B cell (primary cell): ENCODE data around the gene ATAD3B. TPM values are rescaled to one million over a fixed set of nuclear protein-coding genes. Genes with fewer than 3 reads are reported as not detected.

Experiments used
- ATAC-seq: fragments of 200-7000 bp; cut with Tn5 transposase; one replicate; pipeline ENCODE4 v1.10.0; 2021; ENCODE audit warnings: low read depth, mild to moderate bottlenecking, moderate number of reproducible peaks, moderate library complexity
- CTCF ChIA-PET: fragments of 350-600 bp; sonication (Branson Sonifier 250); formaldehyde crosslinking; loops from one replicate; lab custom pipeline; 2021; ENCODE audit warnings: antibody characterized with exemption, inconsistent platforms; lab: Charles Lee
- POLR2A ChIA-PET: fragments of 350-600 bp; sonication (Branson Sonifier 250); formaldehyde crosslinking; loops from one replicate; lab custom pipeline; 2021; ENCODE audit warnings: antibody characterized with exemption; lab: Charles Lee
- DNase-seq: peaks from one replicate; pipeline ENCODE4 v3.0.0; 2013
- H2AFZ ChIP-seq: 2 replicates; pipeline ENCODE4 v1.6.1; 2012; ENCODE audit warnings: mild to moderate bottlenecking, low read depth, low read length; ENCODE audit not compliant: insufficient read depth, poor library complexity, severe bottlenecking
- H3K27ac ChIP-seq, 2 donors: 1 replicate in 1 of 2; 2 replicates in 1 of 2; pipeline ENCODE4 v1.5.1; 2012 to 2013; ENCODE audit warnings: low read length in 2 of 2, mild to moderate bottlenecking in 2 of 2, moderate library complexity in 1 of 2
- H3K27me3 ChIP-seq, 4 experiments: fragments of 200-600 bp in 1 of 4; sonication (generic) in 1 of 4; replicated peaks in 1 of 4; 1 replicate in 2 of 4; 2 replicates in 2 of 4; pipeline versions ENCODE4 v1.6.1 to v1.7.0; 2013 to 2016; ENCODE audit warnings: low read length in 3 of 4, mild to moderate bottlenecking in 2 of 4, mixed read lengths in 1 of 4, moderate library complexity in 1 of 4; ENCODE audit not compliant: insufficient read depth in 4 of 4, control insufficient read depth in 3 of 4; ENCODE audit errors: control extremely low read depth in 1 of 4
- H3K36me3 ChIP-seq, 2 experiments: replicated peaks in 1 of 2; 1 replicate in 1 of 2; 2 replicates in 1 of 2; pipeline versions ENCODE4 v1.6.1 to v1.7.1; 2013; ENCODE audit warnings: low read length in 1 of 2; ENCODE audit not compliant: insufficient read depth in 2 of 2, control insufficient read depth in 1 of 2; ENCODE audit errors: control extremely low read depth in 1 of 2, extremely low read depth in 1 of 2
- H3K4me1 ChIP-seq, 2 donors: fragments of 200-600 bp in 1 of 2; sonication (generic) in 1 of 2; 1 replicate in 1 of 2; 2 replicates in 1 of 2; pipeline versions ENCODE4 v1.5.1 to v1.6.1; 2013 to 2017; ENCODE audit warnings: low read length in 2 of 2; ENCODE audit not compliant: control insufficient read depth in 2 of 2, insufficient read depth in 2 of 2
- H3K4me2 ChIP-seq: replicated peaks from 2 replicates; pipeline ENCODE3; 2012; ENCODE audit warnings: mild to moderate bottlenecking, low read depth, low read length; ENCODE audit not compliant: poor library complexity, severe bottlenecking
- H3K4me3 ChIP-seq, 5 experiments: fragments of 200-600 bp in 1 of 5; sonication (generic) in 1 of 5; 1 replicate in 3 of 5; 2 replicates in 2 of 5; pipeline versions ENCODE4 v1.5.1 to v1.7.0; 2011 to 2016; ENCODE audit warnings: low read length in 4 of 5, mild to moderate bottlenecking in 4 of 5, low read depth in 2 of 5, control low read depth in 1 of 5, moderate library complexity in 1 of 5; ENCODE audit not compliant: insufficient read depth in 1 of 5; ENCODE audit errors: control extremely low read depth in 1 of 5, extremely low read depth in 1 of 5
- H3K79me2 ChIP-seq: fragments of 200-600 bp; sonication (generic); one replicate; pipeline ENCODE4 v1.6.0; 2016; ENCODE audit warnings: low read length; ENCODE audit not compliant: control insufficient read depth, insufficient read depth
- H3K9ac ChIP-seq: fragments of 200-600 bp; sonication (generic); 2 replicates; pipeline ENCODE4 v1.6.1; 2017; ENCODE audit warnings: mild to moderate bottlenecking, low read length, moderate library complexity
- H3K9me3 ChIP-seq, 3 donors: one replicate each; pipeline versions ENCODE4 v1.6.1 to v1.7.1; 2013; ENCODE audit warnings: low read length in 2 of 3; ENCODE audit not compliant: control insufficient read depth in 2 of 3, insufficient read depth in 1 of 3; ENCODE audit errors: control extremely low read depth in 1 of 3
- H4K20me1 ChIP-seq: 2 replicates; pipeline ENCODE4 v1.6.0; 2012; ENCODE audit warnings: mild to moderate bottlenecking, low read length; ENCODE audit not compliant: insufficient read depth, control insufficient read depth, poor library complexity, severe bottlenecking
- H3K27ac Mint-ChIP-seq: one replicate; pipeline ENCODE4 v1.8.0; 2021; ENCODE audit warnings: mixed read lengths
- H3K27me3 Mint-ChIP-seq: one replicate; pipeline ENCODE4 v1.8.0; 2021; ENCODE audit warnings: mixed read lengths
- H3K4me1 Mint-ChIP-seq: one replicate; pipeline ENCODE4 v1.8.0; 2021; ENCODE audit warnings: mixed read lengths
- H3K4me3 Mint-ChIP-seq: one replicate; pipeline ENCODE4 v1.8.0; 2021; ENCODE audit warnings: mixed read lengths
- H3K9me3 Mint-ChIP-seq: one replicate; pipeline ENCODE4 v1.8.0; 2022; ENCODE audit warnings: mixed read lengths; ENCODE audit not compliant: insufficient read depth
- CTCF ChIP-seq: fragments of 200-600 bp; IDR thresholded peaks from one replicate; pipeline ENCODE4 v1.8.0; 2022; ENCODE audit warnings: antibody characterized with exemption, mild to moderate bottlenecking
- EZH2 ChIP-seq: IDR thresholded peaks from 2 replicates; pipeline ENCODE4 v1.6.1; 2012; ENCODE audit warnings: borderline replicate concordance, low read depth, mild to moderate bottlenecking, moderate library complexity, low read length; ENCODE audit not compliant: insufficient read depth, poor library complexity, severe bottlenecking
- WGBS: methylation state at CpG from one replicate; pipeline ENCODE4 v1.1.5; 2013; ENCODE audit warnings: missing lambda C conversion rate; ENCODE audit not compliant: insufficient coverage; 5-methylcytosine and 5-hydroxymethylcytosine counted together
- intact Hi-C: fragments of 100-400 bp; cut with micrococcal nuclease; formaldehyde crosslinking; loops from one replicate; pipeline ENCODE4 v1.10.0; 2022
- polyA plus RNA-seq: library from polyadenylated mRNA; depleted of rRNA; stranded (reverse); fragments of >200 nt; gene quantifications from 2 replicates; pipeline ENCODE4 v1.2.3, GENCODE V29; 2012
- total RNA-seq, 2 donors: library from RNA; stranded (reverse); fragments of 120-200 nt in 1 of 2; gene quantifications; 1 replicate in 1 of 2; 2 replicates in 1 of 2; pipeline versions ENCODE4 v1.2.3 to v1.2.4, GENCODE V29; 2013 to 2022

Gene ATAD3B
- total and polyA plus RNA-seq, 2 donors (not counting 1 experiment from before 2014, with no cell fraction given) = 50.9 to 51.5 TPM

GRCh38 chr1:1437033-1437903, 34.3 kb upstream of the ATAD3B start:
- CTCF ChIA-PET = interaction anchor here (0.5 kb wide), 1 partner anchor 29 kb away, joined by 5 read pairs; no protein-coding TSS in a partner anchor
- H3K4me1 ChIP-seq = peaks cover 35 to 44% of the 10 kb centered on the region in 2 donors
- H3K36me3 ChIP-seq = no peaks in the 10 kb centered on the region
- POLR2A ChIA-PET = no interaction called here
- H4K20me1 ChIP-seq = no peaks in the 10 kb centered on the region
- Mint-ChIP-seq H3K27me3 (peaks cover 28% of the 10 kb centered on the region), H3K27ac (no peak overlapping the region), H3K9me3 (no peaks in the 10 kb centered on the region), H3K4me3 (no peak overlapping the region), H3K4me1 (peaks cover 15% of the 10 kb centered on the region)
- H3K4me2 ChIP-seq = no peak overlapping the region
- WGBS = 85% methylated on average over 31 of the region's 31 CpGs
- H3K79me2 ChIP-seq = no peaks in the 10 kb centered on the region
- peaks cover 0 to 69% (median 33%) of the 10 kb centered on the region in 4 experiments for H3K27me3 ChIP-seq
- ATAC-seq = no peak
- TF ChIP-seq CTCF (no peak), EZH2 (no peak)
- no peak overlapping the region for H2AFZ ChIP-seq
- H3K4me3 ChIP-seq = no peak overlapping the region
- intact Hi-C loops = no loop called here
- H3K9ac ChIP-seq = no peak overlapping the region
- H3K9me3 ChIP-seq = peaks cover 0 to 31% (median 0%) of the 10 kb centered on the region in 3 donors
- peak; percentile 10 for DNase-seq
- H3K27ac ChIP-seq = no peak overlapping the region

DNA sequence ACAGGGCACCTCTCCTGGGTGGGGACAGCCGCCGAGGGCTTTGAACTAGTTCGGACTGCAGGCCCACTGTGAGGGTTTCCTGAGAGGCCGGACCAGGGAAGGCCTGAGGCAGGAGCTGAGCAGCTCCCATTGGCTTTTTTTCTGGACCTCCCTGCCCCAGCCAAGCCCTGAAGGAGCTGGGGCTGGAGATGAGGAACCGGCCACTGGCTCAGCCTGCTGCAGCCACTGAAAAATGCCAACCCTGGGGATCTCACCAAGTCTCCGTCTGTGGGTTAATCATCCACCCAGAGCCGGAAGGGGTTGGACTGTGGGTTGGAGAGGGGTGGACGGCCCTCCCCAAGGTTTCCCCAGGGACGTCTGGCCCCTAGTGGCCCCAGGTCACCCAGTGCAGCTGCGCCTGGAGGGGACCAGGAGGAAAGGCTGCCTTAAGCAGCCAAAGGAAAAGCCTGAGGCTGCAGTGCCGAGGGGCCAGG, 33.6 kb upstream of the ATAD3B start:
- H3K27ac ChIP-seq = no peak overlapping the region
- ChIA-PET CTCF (no interaction called here), POLR2A (interaction anchor here (1.4 kb wide), 1 partner anchor 13 kb away, joined by 3 read pairs; a partner anchor contains a TSS)
- no peak overlapping the region for H3K4me3 ChIP-seq
- peaks cover 25% of the 10 kb centered on the region for H3K27me3 Mint-ChIP-seq
- no peaks in the 10 kb centered on the region for H3K9me3 Mint-ChIP-seq
- DNase-seq (peak; percentile 8), ATAC-seq (no peak)
- peaks cover 0 to 63% (median 33%) of the 10 kb centered on the region in 4 experiments for H3K27me3 ChIP-seq
- peaks cover 0 to 29% (median 0%) of the 10 kb centered on the region in 3 donors for H3K9me3 ChIP-seq
- 55% methylated on average over 11 of the region's 11 CpGs for WGBS
- peaks cover 35 to 44% of the 10 kb centered on the region in 2 donors for H3K4me1 ChIP-seq
- H3K27ac Mint-ChIP-seq = no peak overlapping the region
- intact Hi-C loops = no loop called here
- peaks cover 15% of the 10 kb centered on the region for H3K4me1 Mint-ChIP-seq
- no peak for TF ChIP-seq EZH2
- TF ChIP-seq CTCF = no peak
- no peaks in the 10 kb centered on the region for H3K79me2 ChIP-seq
- H3K36me3 ChIP-seq = no peaks in the 10 kb centered on the region
- no peaks in the 10 kb centered on the region for H4K20me1 ChIP-seq
- no peak overlapping the region for H2AFZ ChIP-seq
- no peak overlapping the region for H3K4me3 Mint-ChIP-seq
- H3K4me2 ChIP-seq = no peak overlapping the region
- H3K9ac ChIP-seq = no peak overlapping the region
